Measurements from ENCODE around the gene WDR90. TPM values are rescaled to one million over a fixed set of nuclear protein-coding genes. Genes with fewer than 3 reads are reported as not detected.

WDR90 gene
- total and polyA plus RNA-seq, 2 of the 13 experiments (the other 11 are each of a cell fraction or from before 2014, with no cell fraction given): 14.9 to 28.9 TPM

GRCh38 chr16:700684-701584 lies 51.8 kb downstream of the WDR90 start (continued):
- no peak for TF ChIP-seq ZNF770 (CRISPR knock-in tag; IDR thresholded peaks at IDR 0.05)
- TF ChIP-seq ZNF724P (CRISPR knock-in tag; IDR thresholded peaks at IDR 0.05; ENCODE audit: borderline replicate concordance): peak; percentile 91
- no peak for TF ChIP-seq FLYWCH1 (CRISPR knock-in tag; IDR thresholded peaks at IDR 0.05)
- TF ChIP-seq NAIF1 (CRISPR knock-in tag; IDR thresholded peaks at IDR 0.05; ENCODE audit: borderline replicate concordance): no peak
- TF ChIP-seq ELF1 (CRISPR knock-in tag; IDR thresholded peaks at IDR 0.05): no peak
- no peak for TF ChIP-seq MLX (CRISPR knock-in tag; IDR thresholded peaks at IDR 0.05)
- no peak for TF ChIP-seq ZNF326 (CRISPR knock-in tag; IDR thresholded peaks at IDR 0.05; ENCODE audit: borderline replicate concordance)
- TF ChIP-seq ELF4 (CRISPR knock-in tag; IDR thresholded peaks at IDR 0.05; ENCODE audit: borderline replicate concordance): no peak
- no peak for TF ChIP-seq ZNF775 (CRISPR knock-in tag; IDR thresholded peaks at IDR 0.05; ENCODE audit: borderline replicate concordance)
- no peak for TF ChIP-seq PTBP1 (IDR thresholded peaks at IDR 0.05; ENCODE audit: low read depth, low read length, poor library complexity, severe bottlenecking)
- no peak for TF ChIP-seq SSRP1 (CRISPR knock-in tag; IDR thresholded peaks at IDR 0.05)
- TF ChIP-seq PREB (CRISPR knock-in tag; IDR thresholded peaks at IDR 0.05): 0 out of 2 replicates have a peak, but pooled peaks have one; percentile 79
- TF ChIP-seq ZNF224 (CRISPR knock-in tag; IDR thresholded peaks at IDR 0.05): no peak
- TF ChIP-seq SRF (IDR thresholded peaks at IDR 0.05; ENCODE audit: low read depth, low read length): no peak
- peak; percentile 92 for TF ChIP-seq MEIS2 (CRISPR knock-in tag; IDR thresholded peaks at IDR 0.05)
- TF ChIP-seq ZNF737 (CRISPR knock-in tag; IDR thresholded peaks at IDR 0.05; ENCODE audit: borderline replicate concordance): no peak
- no peak for TF ChIP-seq TIGD3 (CRISPR knock-in tag; IDR thresholded peaks at IDR 0.05; ENCODE audit: borderline replicate concordance)
- no peak for TF ChIP-seq ZGPAT (CRISPR knock-in tag; IDR thresholded peaks at IDR 0.05)
- TF ChIP-seq ZNF44 (CRISPR knock-in tag; IDR thresholded peaks at IDR 0.05): no peak
- TF ChIP-seq TBP (CRISPR knock-in tag; IDR thresholded peaks at IDR 0.05): no peak
- TF ChIP-seq ZNF251 (CRISPR knock-in tag; IDR thresholded peaks at IDR 0.05): no peak
- no peak for TF ChIP-seq HOXA7 (CRISPR knock-in tag; IDR thresholded peaks at IDR 0.05)
- no peak for TF ChIP-seq POLR2AphosphoS2 (IDR thresholded peaks at IDR 0.05; ENCODE audit: low read depth, low read length)
- TF ChIP-seq ATF7 (IDR thresholded peaks at IDR 0.05): no peak
- TF ChIP-seq ATF7 (CRISPR knock-in tag; IDR thresholded peaks at IDR 0.05): no peak
